Stimulated activated CD4-positive, alpha-beta T cell treated with anti-CD3 and anti-CD28 coated beads, Interleukin-4, amount 100 ng/mL, for 48 hours (primary cell): Measurements from ENCODE around the gene ADARB1.

Source experiments
- DNase-seq, 2 donors: peaks; one replicate each; pipeline ENCODE4 v3.0.0-alpha.2; 2020; ENCODE audit warnings: low read depth in 2 of 2

The ADARB1 gene

DNA sequence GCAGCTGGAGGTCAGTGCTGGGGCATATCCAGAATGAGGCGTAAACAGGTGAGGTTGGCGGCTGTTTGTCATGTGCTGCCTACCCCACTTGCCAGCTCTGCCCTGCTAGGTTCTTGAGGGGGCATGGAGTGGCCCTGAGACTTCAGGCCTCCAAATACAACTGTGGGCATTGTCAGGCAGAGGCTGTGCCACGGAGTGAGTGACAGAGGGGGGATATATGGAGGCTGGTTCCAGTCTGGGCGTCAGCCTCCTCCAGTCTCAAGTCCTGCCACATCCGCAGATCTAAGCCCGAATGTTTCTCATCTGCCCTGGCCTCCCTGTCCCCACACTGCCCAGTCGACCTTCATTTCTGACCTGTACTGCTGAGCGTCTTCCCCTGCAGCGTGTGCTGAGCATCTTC lies 128.0 kb downstream of the ADARB1 start:
- no peak for DNase-seq

DNA sequence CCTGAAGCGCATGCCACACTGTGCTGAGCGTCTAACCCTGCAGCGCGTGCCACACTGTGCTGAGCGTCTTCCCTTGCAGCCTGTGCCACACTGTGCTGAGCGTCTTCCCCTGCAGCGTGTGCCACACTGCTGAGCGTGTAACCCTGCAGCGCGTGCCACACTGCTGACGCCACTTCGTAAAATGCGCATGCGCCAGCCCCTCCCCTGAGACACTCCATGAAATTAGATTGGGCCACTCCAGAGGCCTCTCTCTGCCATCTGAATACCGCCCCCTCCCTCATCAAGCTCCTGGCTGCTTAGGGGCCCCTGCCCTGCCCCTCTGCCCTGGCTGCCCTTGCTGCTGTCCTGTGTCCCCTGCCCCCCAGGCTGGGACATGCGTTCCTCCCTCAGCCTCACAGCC lies 128.5 kb downstream of the ADARB1 start:
- DNase-seq: no peak

DNA sequence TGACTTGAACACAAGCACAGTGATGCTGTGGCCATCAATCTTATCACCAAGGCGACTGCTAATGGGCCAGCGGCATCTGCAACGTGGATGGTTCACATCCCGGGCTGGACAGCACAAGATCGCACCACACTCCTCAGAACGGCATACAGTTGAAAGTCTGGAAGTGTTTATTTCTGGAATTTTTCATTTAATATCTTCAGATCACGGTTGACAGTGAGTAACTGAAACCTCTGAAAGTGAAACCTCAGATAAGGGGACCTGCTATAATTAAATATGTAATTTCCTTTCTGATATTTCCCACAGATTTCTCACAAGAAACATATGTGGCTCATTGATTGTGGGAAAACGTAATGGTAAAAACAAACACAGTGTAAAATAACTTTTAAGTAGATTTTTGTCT lies 129.6 kb downstream of the ADARB1 start:
- DNase-seq: no peak

DNA sequence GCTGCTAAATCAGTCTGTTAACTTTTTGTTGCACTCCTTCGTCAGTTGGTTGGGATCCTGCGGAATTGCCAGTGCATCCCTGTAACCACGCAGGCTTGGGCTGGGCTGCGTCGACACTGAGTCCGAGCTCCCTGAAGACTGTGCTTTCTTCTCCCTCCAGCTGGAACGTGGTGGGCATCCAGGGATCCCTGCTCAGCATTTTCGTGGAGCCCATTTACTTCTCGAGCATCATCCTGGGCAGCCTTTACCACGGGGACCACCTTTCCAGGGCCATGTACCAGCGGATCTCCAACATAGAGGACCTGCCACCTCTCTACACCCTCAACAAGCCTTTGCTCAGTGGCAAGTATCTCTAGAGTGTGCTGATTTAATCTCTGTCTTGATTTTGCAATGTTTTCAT lies 130.0 kb downstream of the ADARB1 start:
- no peak for DNase-seq

DNA sequence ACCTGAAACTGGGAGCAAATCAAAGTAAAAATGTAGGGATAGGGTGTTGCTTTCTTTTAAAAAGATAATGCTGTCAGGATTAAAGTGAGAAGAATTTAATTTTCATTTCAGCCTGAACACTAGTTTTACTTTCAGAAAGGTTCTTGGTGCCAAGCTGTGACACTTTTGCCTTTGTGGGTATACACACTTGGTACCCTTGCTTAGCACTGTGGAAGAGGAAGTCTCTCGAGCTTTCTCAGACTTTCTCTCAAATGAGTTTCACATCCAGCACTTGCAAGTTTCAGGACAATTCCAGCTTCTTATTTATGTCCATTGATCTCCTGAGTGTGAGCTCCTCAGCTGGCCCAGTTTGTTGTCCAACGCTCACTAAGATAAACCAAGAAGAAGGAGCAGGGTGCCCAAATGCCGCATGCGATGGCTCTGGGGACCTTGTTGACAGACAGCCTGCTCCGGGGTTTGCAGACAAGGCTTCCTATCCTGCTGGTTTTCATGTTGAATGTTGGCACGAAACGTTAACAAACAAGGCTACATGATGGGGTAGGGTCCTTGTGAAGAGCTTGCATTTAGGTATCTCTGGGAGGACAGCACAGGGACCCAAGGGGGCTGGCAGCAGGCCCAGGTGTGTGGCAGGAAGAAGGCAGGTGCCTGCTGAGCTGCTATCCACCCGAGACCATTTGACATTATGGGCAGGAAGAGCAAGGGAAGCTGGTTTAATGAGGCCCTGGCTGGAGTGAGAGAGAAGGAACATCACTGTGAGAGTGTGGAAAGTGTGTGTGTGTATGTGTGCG lies 133.7 kb downstream of the ADARB1 start:
- DNase-seq: no peak

DNA sequence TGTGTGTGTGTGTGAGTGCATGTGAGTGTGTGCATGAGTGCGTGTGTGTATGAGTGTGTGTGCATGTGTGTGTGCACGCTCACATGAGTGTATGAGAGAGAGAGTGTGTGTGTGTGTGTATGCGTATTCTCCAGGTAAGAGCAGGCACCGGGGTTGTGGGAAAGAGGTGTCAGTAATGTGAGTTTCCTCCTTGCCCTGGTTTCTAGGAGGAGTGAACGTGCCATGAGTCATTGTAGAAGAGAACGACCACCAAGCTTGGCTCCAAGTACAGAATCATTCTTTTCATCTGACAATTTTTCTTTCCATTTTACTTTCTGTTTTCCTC lies 134.2 kb downstream of the ADARB1 start:
- no peak for DNase-seq

DNA sequence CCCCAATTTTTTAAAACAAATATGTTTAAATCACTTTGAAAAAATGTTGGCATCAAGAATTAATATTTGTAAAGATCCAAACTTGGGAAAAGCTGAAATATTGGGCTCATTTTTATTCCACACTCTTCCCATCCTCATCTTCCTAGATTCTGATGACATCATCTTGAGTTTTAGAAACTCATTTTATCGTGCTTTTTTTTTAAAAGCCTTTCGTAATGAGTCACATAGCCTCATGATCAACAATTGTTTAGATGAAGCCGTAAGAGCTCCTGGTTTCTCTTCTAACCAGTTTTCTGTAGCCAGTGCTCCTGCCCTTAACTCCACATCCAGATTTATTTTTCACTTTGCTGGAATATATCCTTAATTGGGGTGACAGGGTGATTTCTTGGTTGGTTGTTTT lies 134.7 kb downstream of the ADARB1 start:
- DNase-seq: no peak

DNA sequence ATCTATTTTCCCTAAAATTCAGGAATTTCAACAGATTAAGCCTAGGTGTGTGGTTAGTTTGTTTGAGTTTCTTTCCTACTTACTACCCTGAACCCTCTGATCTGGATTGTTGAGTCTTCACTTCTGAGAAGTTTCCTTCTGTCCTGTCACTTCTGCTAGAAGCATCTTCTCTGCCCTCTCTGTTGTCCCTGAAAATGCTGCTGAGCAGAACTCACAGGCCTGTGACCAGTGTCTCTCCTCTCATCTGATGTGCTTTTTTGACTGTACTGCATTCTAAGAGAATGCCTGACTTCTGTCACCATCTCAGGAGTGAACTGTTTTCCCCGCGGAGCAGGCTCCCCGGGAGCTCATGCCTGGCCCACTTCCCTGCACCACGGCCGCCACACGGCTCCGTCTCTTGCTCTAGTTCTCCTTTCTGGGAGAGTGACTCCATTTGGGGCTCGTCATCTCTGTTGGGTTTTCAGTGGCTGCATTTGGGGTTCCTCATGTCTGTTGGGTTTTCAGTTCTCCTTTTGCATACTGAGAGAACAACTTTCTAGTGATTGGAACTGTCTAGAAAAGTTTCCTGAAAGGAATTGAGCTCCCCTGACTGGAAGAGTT lies 135.4 kb downstream of the ADARB1 start:
- no peak for DNase-seq

DNA sequence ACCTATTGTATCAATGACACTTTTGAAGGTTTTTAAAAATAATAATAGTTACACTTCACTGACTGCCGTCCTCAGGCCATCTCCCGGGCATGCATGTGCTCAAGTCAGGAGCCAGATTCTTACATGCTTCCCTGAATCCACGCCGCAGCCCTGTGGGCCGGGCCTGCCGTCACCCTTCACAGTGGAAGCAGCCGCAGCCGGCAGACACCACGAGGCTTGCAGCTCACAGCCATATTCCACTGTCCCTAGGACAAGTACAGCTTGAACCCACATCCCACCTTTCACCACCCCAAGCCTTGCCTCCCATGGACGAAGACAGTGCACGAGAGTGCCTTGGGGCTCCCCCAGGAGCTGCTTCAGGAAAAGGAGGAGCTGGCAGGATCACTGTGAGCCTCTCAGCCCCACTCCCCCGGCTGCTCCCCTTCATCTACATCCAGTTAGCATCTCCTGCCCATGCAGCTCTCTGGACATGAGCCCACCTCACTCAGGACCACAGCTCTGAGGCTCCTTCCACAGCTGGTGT lies 136.1 kb downstream of the ADARB1 start:
- no peak for DNase-seq

DNA sequence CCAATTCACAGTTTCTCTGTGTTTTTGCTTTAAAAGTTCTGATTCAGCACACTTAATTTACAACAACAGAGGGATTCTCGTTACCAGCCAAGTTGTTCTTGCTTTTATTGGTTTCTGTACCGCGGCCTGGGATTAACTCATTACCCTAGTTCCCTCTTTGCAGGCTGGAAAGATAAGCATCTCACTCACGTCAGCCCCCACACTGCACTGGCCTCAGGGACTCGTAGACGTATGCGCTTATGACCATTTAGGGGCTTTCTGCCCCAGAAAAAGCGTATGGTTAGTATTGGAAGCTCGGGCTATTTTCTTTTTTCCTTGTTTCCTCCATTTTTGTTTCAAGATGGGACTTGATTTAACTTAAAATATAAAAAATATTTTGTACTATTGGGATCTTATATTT lies 137.3 kb downstream of the ADARB1 start:
- no peak for DNase-seq

DNA sequence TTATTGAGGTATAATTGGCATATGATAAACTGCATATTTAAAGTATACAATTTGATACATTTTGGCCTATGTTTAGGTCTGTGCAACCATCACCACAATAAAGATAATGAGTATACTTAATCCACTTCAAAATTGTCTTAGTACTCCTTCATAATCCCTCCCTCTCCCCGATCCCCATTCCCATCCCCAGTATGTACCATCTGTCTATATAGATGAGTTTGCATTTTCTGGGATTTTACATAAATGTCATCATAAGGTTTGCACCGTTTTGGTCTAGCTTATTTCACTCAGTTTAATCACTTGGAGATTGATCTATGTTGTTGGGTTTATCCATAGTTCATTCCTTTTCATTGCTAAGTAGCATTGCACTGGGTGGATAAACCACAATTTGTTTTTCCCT lies 139.0 kb downstream of the ADARB1 start:
- no peak for DNase-seq

DNA sequence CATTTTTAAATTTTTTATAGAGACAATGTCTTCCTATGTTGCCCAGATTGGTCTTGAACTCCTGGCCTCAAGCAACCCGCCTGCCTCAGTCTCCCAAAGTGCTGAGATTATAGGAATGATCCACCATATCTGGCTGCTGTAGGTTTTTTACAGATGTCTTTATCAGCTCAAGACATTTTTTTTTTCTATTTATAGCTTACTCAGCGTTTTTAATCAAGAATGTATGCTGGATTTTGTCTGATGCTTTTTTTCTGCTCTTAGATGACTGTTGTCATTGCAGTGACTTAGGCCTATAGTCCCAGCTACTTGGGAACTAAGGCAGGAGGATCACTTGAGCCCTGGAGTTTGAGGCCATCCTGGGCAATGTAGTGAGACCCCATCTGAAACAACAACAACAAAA lies 140.8 kb downstream of the ADARB1 start:
- no peak for DNase-seq

DNA sequence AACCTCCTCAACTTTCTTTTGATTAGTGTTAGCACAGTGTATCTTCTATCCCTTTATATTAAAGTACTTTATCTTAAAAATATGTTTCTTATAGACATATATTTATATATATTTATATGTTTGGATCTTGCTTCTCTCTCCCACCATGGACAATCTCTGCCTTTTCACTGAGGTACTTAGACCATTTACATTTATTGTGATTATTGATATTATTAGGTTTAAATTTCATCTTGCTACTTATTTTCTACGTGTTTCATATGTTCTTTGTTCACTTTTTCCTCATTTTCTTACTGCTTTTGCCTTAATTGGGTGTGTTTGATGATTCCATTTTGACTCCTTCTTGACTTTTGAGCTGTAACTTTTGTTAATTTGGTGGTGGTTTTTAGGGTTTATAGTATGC lies 142.6 kb downstream of the ADARB1 start:
- no peak for DNase-seq

DNA sequence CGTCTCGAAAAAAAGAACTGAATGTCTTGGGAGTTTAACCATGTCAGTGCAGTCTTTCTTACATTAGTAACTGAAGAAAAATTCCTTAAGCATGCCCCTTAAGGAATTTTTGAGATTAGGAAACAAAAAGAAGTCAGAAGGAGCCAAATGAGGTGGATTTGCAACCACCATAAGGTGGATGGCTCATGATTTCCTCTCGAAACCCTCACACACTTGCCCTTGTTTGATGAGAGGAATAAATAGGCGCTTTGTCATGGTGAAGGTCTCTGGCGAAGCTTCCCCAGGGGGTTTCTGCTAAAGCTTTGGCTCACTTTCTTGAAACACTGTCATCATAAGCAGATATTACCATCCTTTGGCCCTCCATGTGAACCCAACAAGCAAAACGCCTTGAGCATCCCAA lies 145.1 kb downstream of the ADARB1 start:
- DNase-seq: no peak

DNA sequence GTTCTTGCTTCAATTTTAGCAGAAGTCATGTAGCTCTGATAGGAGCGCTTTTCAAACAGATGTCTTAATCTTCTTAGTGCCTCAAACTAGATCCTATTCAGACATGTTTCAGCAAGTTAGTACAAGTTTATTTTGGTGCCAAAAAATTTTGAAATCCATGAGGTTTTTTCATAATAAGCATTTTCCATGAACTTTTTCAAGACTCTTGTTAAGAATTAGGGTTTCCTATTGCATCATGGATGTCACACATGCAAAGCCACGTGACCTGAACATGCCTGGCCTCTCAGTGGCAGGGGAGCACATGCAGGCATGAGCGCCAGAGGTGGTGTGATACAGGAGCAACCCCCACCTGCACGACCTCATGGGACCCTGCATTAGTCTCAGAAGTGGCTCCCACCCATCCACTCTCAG lies 145.7 kb downstream of the ADARB1 start:
- DNase-seq: no peak

DNA sequence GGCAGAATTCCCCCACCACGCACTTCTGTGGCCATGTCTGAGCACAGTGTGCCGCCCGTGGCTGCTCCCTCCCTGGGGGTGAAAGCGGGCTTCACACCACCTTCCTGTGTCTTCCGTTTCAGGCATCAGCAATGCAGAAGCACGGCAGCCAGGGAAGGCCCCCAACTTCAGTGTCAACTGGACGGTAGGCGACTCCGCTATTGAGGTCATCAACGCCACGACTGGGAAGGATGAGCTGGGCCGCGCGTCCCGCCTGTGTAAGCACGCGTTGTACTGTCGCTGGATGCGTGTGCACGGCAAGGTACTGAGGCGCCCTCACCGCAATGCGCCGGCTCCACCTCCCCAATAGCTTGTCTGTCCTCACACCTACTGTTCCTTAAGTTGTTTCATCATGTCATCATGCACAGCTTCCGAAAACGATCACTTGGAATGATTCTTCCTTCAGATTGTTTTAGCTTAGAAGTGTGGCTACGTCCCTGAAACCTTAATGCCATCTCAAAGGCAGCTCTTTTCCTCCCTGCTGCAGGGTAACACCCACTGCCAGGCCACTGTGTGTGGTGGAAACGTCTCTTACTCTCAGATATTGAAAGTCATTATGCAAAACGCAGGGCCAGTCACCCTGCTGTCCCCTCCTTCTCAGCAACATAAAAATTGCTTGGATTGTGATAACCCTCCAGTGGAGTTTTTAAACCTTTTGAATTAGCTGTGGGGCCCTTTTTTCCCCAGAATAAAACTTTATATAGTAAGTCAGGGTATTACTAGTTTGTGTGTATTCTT lies 146.5 kb downstream of the ADARB1 start:
- DNase-seq: no peak

DNA sequence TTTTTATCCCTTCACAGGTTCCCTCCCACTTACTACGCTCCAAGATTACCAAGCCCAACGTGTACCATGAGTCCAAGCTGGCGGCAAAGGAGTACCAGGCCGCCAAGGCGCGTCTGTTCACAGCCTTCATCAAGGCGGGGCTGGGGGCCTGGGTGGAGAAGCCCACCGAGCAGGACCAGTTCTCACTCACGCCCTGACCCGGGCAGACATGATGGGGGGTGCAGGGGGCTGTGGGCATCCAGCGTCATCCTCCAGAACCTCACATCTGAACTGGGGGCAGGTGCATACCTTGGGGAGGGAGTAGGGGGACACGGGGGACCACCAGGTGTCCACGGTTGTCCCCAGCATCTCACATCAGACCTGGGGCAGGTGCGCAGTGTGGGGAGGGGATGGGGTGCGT lies 147.6 kb downstream of the ADARB1 start:
- DNase-seq: no peak

DNA sequence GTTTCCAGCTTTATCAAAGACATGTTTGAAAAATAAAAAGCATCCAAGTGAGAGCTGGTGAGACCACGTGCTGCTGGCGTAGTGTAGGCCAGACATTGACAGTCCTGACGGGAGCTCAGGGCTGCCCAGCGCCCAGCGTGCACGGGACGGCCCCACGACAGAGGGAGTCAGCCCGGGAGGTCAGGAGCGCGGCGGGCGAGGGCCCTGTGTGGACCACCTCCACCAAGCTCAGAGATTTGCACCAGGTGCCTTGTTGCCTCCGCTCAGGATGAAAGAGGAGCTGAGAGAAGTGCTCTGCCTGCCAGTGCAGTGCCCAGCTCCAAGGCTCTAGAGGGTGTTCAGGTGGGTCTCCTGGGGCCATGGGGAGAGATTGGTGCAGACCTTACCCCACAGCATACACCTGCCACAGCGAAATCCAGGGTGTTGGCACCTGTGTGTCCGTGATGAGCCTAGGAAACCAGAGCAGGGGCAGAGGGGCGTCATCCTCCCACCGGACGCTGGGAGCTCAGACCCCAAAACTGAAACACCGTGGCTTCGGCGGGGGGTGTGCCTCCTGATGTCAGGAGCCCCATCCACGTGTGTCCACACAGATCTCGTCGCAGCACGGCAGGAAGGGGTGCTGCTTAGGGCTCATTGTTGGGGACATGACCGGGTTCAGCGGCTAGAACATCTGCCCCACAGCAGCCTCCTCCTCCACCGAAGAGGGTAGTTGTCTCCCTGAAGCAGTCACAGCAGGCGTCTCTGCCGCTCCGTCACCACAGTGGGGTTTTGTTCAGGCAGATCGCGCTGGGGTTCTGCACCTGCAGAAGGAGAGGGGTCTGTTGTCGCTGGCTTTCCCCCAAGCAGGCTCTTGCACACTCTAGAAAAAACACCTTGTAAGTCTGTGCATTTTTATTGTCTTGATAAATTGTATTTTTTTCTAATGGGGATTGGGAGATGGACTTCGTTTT lies 149.1 kb downstream of the ADARB1 start:
- DNase-seq: no peak

DNA sequence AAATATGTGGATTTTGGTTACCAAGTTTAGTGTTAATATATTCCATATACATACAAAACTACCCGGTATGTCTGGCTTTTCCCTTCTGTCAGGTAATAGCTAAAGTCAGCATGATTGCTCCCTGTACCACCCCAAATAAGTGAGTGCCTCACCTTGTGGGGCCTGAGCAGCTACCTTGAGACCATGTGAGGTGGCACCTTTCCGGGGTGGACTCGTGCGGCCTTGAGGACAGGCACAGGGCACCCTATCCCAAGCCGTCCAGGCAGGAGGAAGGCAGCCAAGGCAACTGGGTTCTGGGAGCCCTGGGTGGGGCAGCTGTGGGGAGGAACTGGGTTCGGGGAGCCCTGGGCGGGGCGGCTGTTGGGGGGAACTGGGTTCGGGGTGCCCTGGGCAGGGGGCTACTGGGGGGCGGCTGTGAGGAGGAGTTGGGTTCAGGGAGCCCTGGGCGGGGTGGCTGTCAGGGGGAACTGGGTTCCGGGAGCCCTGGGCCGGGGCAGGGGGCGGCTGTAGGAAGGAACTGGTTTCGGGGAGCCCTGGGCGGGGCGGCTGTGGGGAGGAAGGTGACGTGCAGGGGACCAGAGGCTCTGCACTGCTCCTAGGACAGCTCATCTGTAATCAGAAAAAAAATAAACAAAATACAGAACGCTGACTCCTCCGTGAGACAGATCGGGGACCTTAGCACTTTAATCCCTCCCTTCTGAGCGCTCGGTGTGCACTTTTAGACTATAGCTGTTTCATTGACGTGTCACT lies 150.0 kb downstream of the ADARB1 start:
- no peak for DNase-seq

DNA sequence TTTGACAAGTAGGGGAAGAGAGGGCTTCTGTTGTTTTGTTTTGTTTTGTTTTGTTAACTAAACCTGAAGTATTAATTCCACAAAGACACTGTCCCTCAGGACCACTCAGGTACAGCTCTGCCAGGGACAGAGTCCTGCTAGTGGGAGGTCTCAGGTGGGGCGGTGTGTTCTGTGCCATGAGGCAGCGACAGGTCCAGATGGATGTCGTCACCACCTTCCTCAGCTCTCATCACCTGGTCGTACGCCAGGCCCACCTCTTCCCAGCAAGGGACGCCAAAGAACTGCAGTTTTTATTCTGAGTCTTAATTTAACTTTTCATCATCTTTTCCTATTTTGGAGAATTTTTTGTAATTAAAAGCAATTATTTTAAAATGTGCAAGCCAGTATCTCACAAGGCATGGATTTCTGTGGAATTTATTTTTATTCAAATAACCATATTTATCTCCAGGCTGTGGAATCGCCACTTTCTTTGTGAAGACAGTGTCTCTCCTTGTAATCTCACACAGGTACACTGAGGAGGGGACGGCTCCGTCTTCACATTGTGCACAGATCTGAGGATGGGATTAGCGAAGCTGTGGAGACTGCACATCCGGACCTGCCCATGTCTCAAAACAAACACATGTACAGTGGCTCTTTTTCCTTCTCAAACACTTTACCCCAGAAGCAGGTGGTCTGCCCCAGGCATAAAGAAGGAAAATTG lies 150.8 kb downstream of the ADARB1 start:
- DNase-seq: no peak
